LHCN-M2 (cell line): Measurements from ENCODE around the gene CLNK. TPM values are rescaled to one million over a fixed set of nuclear protein-coding genes. Genes with fewer than 3 reads are reported as not detected.

Source experiments
- DNase-seq: peaks from one replicate; pipeline ENCODE4 v3.0.0-alpha.2; 2012; ENCODE audit warnings: low read depth
- total RNA-seq: library from RNA; depleted of rRNA; stranded (reverse); fragments of >200 nt; gene quantifications from 2 replicates; pipeline ENCODE4 v1.2.3, GENCODE V29; 2014

The CLNK gene
- total RNA-seq, 1 experiment from 2014 or later: not detected

DNA sequence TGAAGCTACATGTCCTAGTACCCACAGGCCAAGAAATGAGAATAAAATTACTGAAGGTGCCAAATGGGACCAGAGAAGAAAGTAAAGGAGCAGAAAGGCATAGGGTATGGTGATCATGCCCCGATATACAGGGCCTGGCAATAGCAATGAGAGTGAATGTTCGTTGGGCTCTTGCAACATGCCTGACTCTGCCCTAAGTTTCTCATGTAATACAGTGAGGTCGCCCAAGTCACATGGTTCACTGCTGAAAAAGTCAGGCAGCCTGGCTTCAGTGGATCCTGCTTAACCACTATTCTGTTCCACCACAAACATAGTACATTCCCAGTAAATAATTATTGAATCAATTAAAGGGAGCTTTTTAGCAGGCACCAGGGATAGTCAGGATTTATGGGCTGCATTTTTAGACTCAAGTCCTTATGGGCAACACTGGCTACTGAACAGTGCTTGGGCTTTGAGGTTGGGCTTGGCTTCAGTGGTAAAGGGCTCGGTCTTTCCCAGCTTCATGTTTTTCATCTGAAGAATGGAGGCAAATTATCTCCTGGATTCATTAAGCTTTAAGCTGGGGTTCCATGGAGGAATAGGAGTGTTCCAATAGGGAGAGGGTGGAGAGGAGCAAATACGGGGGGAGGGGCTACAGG, 160.3 kb downstream of the CLNK start:
- DNase-seq: no peak

GRCh38 chr4:10521424-10521823, 163.1 kb downstream of the CLNK start:
- no peak for DNase-seq

- DNase-seq: no peak
Observed at GRCh38 chr4:10509733-10510132, 174.8 kb downstream of the CLNK start.

DNA sequence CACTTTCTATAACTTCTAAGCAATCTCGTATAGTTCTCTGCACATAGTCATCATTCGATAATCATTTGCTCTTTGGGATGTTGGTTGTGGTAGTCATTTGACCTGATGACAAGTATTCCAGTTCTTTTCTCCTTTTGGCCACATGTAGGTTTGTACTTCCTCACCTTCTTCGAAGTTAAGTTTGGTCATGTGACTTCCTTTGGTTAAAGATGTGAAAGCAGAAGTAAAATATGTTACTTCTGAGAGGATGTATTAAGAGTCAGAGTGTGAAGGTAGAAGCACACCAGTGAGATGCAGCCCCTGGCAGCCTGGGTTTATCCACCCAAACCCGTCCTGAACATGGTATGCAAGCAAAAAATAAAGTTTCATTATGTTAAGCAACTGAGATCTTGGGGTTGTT, 178.5 kb downstream of the CLNK start:
- no peak for DNase-seq

DNA sequence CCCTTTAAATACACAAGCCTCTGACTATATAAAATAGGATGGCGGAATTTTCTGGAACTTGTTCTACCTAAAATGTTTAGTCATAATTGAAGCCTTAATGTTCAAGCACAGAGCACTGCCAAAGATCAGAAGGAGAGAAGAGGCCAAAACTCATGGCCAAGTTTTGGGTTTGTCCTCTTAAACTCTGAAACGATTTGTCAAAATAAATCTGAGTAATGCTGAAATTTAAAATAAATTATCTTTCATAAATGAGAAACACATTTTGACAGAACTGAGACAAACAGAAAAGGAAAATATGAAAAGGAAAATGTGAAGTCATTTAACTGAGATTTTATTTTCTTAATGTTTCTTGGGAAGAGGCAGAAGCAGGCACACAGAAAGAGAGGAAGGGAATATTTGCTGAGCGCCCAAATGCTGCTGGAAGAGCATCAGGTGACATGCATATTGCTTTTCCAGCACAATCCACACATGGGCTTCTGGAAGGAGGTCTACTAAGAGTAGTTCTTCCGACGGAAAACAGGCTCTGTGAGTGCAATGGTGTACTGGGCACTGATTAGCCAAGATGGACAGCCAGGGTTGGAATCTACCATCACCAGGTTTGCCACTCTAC, 179.9 kb downstream of the CLNK start:
- no peak for DNase-seq

DNA sequence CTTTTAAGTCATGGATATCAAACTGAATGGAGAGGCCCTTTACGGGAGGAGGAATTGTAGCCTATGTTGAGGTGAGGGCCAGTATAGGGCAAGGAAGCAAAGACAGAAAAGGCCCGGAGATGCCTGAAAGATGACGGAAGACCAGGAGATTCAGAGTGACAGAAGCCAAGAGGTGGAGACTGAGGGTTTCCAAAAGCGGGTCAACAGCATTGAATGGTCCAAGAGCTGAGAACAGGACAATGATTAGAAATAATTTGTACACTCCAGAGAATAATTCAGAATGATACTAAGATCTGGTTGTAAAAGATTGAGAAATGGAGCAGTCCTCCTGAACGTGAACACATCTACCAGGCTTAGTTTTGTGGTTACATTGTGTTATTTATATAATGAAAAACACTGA, 181.9 kb downstream of the CLNK start:
- DNase-seq: no peak

- DNase-seq: no peak
Observed at GRCh38 chr4:10500776-10501175, 183.8 kb downstream of the CLNK start.

DNA sequence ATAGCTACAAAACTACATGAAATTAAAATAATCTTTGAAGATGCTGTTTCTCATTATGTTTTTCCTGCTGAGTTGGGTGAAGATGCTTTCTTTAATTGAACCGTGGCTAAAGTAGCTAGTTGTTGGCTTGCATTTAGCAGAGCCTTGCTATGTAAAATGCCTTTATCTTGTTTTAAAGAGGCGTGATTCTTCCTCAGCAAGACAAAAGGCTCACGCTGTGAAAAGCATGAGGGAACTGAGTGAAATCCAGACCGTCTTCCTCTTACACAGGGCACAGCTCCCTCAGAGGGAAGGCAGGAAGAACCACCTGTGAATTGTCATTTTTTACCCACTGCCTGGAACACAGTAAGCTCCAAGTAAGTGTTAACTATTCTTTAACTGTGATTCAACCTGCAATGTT, 188.4 kb downstream of the CLNK start:
- DNase-seq: no peak

DNA sequence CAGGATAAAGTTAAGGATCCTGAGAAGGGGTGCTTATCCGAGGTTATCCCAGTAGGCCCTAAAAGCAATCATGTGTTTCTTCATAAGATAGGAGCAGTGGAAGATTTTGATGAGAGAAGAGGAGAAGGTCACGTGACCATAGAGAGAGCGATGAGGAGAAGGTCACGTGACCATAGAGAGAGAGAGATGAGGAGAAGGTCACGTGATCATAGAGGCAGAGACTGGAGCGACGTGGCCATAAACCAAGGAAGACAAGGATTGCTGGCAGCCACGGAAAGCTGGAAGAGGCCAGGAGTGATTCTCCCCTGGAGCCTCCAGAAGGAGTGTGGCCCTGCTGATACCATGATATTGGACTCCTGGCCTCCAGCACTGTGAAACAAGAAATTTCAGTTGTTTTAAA, 188.9 kb downstream of the CLNK start:
- DNase-seq: no peak

- DNase-seq: no peak
Observed at GRCh38 chr4:10492464-10492863, 192.1 kb downstream of the CLNK start.

DNA sequence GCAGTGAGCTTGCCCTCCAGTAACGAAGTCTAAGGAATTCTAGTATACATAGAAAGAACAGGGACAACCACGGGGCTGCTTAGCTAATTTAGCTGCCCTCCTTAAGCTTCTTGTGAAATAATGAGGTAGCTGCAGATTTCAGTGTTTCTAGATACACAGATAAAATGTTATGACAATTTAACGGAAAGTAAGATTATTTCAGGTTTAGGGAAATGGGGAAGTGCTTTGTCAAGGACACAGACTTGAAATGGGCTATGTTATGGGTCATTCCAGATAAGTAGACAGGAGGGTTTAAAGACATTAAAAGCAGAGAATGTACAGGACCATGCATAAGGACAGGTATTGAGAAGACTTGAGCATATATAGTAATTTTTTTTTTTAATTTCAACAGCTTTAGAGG, 193.2 kb downstream of the CLNK start:
- no peak for DNase-seq

DNA sequence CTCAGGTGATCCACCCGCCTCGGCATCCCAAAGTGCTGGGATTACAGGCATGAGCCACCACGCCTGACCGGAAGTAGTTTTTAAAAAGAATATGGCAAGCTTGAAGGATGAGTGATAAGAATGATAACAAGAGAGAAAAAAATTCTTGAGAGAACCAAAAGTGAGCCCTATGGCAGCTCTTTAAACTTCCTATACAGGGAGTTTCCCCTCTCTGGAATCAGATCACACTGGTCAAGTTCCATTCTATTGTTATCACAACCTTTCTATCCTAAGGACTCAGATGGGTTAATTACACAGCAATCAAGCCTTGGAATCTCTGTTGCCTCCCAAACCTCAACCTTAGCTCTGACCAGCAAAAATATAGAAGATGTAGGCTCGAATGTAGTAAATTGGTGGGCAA, 193.6 kb downstream of the CLNK start:
- no peak for DNase-seq

GRCh38 chr4:10482913-10483312, 201.7 kb downstream of the CLNK start:
- no peak for DNase-seq

DNA sequence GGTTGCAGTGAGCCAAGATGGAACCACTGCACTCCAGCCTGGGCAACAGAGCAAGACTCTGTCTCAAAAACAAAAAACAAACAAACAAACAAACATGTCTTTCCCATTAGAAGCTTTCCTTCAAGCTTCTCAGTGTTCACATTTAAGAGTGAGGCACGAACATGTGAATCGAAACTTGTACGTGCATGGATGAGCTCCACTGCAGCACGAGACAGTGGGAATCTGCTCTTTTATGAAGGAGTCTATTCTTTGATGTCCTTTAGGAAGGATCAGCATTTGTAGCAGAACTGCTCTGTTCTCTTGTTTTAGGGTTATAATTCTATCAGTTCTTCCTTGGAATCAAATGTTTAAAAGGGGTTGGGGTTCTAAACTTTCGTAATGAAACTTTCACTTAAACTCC, 204.0 kb downstream of the CLNK start:
- no peak for DNase-seq

- DNase-seq: no peak
Observed at GRCh38 chr4:10478621-10479020, 205.9 kb downstream of the CLNK start.

DNA sequence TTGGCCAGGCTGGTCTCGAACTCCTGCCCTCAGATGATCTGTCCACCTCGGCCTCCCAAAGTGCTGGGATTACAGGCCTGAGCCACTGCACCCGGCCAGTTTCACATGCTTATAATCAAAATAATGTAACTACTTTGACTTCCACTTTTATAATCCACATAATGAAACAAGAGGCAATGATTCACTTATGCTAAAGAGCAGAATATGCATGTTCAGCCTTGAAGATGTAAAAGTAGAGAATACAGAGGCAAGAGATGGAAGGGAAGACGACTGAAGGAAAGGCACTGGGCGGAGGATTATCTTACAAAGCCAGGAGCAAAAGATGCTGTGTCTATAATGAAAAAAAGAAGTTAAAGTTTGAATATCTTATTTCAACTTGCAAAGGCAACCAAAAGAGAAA, 214.1 kb downstream of the CLNK start:
- no peak for DNase-seq

DNA sequence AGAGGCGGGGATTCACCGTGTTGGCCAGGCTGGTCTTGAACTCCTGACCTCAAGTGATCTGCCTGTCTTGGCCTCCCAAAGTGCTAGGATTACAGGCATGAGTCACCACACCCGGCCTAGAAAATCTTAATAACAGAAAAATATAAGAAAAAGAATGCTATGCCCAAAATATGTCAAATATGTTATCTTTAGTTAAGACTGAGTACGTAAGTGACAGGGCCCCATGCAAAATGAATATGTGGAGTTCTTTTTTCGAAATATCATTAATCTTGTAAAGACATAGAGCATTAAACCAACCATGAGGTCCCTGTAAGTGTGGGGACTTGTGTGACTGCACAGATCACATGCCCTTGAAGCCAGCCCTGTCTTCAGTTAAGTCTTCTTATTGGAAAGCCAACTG, 218.4 kb downstream of the CLNK start:
- DNase-seq: no peak

DNA sequence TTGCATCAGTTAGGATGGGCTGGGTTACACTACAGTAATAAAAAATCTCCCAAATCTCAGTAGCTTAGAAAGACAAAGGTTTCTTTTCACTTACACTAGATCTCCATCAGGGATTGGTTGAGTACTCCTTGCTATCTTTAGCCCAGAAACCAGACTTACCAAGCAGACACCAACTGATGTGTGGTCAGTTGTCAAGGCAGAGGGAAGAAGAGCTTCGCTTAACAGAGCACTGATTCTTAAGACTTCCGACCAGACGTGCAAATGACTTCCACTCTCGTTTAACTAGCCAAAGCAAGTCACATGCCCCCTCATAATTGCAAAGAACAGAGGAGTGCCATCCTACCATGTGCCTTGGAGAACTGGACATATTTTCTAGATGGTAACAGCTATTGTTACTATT, 221.7 kb downstream of the CLNK start:
- DNase-seq: no peak

DNA sequence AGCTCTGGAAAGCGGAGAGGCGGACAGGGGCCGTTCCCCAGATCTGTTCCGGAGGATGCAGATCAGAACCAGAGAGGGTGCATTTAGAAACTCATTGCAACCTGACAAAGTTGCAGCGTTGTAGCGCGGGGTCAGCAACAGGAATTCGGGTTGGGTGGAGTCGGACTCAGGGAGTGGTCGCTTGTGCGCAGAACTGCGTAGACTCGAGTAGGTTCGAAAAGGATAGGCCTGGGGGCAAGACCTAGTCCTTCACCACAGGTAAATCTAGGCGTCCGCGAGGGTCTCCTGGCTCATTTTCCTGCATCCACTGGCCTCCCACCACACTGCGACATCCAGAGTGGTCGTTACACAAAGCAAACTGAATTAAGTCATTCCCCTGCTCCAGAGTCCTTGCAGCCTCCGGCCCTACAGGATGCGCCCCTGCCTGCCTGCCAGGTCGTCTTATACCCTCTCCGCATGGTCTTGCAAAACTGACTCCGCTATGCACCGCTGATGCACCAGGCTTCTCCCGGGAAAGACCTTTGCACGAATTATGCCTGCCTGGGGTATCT, 222.6 kb downstream of the CLNK start:
- no peak for DNase-seq

- DNase-seq: no peak
Observed at GRCh38 chr4:10461091-10461849, 223.3 kb downstream of the CLNK start.

DNA sequence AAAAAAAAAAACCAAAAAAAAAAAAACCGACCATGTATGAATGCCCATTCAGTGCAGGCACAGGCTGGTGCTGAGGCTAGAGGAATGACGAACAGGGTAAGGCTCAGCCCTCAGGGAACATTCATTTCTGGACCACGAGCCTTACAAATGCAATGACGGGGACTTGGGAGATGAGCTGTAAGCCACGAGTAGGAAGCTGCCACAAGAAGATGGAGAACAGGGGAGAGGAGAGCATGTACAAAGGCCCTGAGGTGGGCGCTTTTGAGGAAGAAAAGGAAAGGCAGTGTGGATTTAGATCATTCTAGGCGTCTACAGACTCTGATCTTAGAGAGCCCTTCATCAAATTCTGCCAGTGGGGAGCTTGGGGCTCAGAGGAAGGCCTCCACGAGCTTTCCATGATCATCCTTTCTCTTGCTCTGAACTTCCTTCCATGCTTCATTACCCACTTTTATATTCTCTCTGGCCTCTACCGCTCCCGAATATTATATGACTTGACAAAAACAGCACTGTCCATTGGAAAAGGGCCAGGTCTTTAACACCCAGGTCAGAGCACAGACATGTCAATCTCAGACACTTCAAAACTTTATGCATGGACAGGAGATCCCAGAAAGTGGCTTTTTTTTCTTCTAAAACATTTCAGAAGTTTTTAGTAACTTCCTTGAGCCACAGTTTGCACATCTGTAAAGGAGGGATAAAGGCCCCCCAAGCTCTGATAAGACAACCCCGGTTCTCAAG, 224.1 kb downstream of the CLNK start:
- DNase-seq: no peak

- no peak for DNase-seq
Observed at GRCh38 chr4:10459305-10459704, 225.3 kb downstream of the CLNK start.
